GM15510 (cell line): Measurements from ENCODE around the gene SPRY4.

Source experiments
- POLR2A ChIP-seq: IDR thresholded peaks from 3 replicates; pipeline ENCODE4 v1.6.1; 2011; ENCODE audit warnings: borderline replicate concordance; ENCODE audit not compliant: insufficient read length; ENCODE audit errors: extremely low read depth

SPRY4 gene

GRCh38 chr5:142342128-142342981 lies 17.5 kb upstream of the SPRY4 start:
- TF ChIP-seq POLR2A = no peak

GRCh38 chr5:142339781-142340180 lies 15.0 kb upstream of the SPRY4 start:
- TF ChIP-seq POLR2A = no peak

DNA sequence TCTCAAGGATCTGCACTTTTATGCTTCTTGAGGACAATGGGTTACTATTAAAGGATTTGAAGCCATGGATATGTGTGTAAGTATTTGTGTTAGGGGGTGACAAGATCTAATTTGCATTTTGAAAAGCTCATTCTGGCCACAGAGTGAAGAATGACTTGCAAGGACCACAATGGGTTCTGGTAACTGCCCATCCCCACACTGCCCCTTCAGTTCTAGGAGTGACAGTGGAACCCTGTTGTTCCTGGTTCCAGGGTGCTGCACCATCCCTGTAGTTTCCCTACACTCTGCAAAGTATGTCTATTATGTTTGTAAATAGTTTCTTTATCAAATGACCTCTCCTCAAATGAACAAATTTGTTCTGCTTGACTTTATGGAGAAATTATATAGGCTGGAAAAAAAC lies 9.7 kb upstream of the SPRY4 start:
- no peak for TF ChIP-seq POLR2A

DNA sequence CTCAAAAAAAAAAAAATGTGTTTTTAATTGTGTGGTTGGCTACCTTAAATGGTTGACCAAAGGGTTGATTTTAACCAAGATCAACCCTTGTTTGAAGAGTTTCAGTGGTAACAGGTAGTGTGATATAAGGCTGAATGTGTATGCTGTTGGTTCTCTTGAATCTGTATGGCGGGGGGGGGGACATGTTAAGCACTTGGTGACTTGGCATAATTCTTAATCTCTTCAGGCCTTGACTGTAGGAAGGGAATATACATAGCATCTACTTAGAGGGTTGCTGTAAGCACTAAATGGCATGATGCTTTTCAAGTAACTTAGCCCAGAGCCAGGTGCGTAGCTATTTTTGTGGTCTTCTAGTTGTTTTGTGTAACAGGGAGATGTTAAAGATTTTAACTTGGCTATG lies 5.6 kb upstream of the SPRY4 start:
- no peak for TF ChIP-seq POLR2A

DNA sequence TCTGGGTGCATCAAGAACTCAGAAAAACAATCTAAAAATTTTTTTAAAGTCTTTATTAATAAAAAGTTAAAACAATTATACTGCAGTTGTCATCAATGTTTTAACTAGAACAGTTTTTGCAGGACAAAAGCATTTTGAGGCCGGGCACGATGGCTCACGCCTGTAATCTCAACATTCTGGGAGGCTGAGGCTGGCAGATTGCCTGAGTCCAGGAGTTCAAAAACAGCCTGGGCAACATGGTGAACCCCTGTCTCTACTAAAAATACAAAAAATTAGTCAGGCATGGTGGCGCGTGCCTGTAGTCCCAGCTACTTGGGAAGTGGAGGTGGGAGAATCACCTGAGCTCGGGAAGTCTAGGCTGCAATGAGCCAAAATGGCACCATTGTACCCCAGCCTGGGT lies 5.2 kb upstream of the SPRY4 start:
- no peak for TF ChIP-seq POLR2A

GRCh38 chr5:142327111-142327842 lies 2.5 kb upstream of the SPRY4 start:
- TF ChIP-seq POLR2A = no peak

- no peak for TF ChIP-seq POLR2A
These were observed 1.7 kb upstream of the SPRY4 start for GRCh38 chr5:142326480-142326938.

- TF ChIP-seq POLR2A = no peak
These were observed 1.1 kb upstream of the SPRY4 start for GRCh38 chr5:142325725-142326479.

- TF ChIP-seq POLR2A = no peak
These were observed 518 bp downstream of the SPRY4 start for GRCh38 chr5:142324136-142324870.

DNA sequence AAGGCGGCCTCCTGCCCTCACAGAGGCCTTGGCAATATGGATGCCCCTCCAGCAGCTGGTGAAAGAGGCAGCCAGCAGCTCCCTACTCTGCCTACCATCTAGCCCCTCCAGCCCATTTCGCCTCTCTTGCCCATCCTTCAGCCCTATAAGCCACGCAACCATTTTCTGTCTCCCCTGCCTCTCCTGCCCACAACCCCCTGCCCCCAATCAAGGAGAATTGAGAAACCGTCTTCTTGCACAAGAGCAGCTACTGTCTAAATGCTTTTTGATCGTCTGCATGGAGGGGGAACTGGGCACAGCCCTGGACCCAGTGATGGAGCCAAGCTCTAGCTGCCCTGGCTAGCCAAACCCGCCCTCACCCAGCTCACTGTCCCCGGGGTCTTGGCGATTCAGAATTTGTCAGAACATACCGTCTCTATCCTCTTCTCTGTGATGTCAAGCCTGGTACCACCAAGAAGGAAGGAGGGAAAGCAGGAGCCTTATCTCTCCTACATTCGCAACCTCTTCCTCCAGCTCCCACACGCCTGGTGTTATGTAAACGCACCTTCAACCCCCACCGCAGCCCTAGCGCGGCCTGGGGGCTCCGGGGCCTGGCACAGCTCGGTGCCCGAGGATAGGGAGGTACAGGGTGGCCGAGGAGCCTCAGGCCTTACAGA lies 1.2 kb downstream of the SPRY4 start:
- no peak for TF ChIP-seq POLR2A

- no peak for TF ChIP-seq POLR2A
These were observed 1.9 kb downstream of the SPRY4 start for GRCh38 chr5:142322747-142323479.

GRCh38 chr5:142322403-142322746 lies 2.4 kb downstream of the SPRY4 start:
- TF ChIP-seq POLR2A = no peak

DNA sequence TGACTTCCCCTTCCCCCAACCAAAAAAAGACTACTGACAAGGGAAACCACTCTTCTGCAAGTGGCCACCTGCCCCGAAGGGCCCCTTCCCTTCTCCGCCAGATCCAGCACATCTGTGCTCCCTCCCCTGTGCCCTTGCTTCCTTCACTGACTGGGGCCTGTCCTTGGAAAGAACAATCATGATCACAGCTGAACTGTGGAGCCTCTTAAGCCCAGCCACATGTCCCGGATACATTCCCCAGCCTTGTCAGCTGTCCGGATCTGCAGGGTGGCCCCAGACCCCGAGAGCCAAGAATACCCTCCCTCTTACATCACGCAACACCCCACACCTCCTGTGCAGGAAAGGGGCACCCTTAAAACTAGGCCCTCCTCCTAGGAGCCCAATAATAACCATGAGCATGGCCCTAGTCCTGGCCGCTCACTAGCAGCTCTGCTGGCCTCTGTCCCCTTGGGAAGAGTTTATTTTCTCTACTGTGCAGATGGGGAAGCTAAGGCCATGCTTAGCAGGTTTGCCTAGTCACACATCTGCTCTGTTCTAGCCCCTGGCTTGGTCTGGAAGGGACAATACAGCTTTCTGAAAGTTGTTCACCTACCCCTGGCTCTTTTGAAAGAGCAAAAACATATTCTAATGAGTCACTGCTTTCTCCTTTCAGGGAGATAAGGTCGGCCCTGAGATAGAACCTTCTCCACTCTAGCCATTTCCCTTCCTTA lies 3.8 kb downstream of the SPRY4 start:
- TF ChIP-seq POLR2A = no peak
